Colonic mucosa (tissue), 4 donors: ENCODE results near the gene ZNF90. TPM values are rescaled to one million over a fixed set of nuclear protein-coding genes. Genes with fewer than 3 reads are reported as not detected.
A peak's percentile ranks its signal among the peaks of the same experiment; 100 is the strongest.
"Not testable (repeated sequence)": the region's sequence is repeated elsewhere in the genome, so short reads cannot be mapped to it uniquely, and the experiment has no call there.

Source experiments
- DNase-seq: peaks from one replicate; pipeline ENCODE4 v3.0.0-alpha.2; 2020
- H3K27ac ChIP-seq: fragments of 200-600 bp; one replicate; pipeline ENCODE4 v1.8.0; 2021
- H3K27me3 ChIP-seq: fragments of 200-600 bp; one replicate; pipeline ENCODE4 v1.8.0; 2021
- H3K36me3 ChIP-seq: fragments of 200-600 bp; one replicate; pipeline ENCODE4 v1.8.0; 2021
- H3K4me1 ChIP-seq: fragments of 200-600 bp; one replicate; pipeline ENCODE4 v1.8.0; 2021; ENCODE audit warnings: mild to moderate bottlenecking
- H3K4me3 ChIP-seq: fragments of 200-600 bp; one replicate; pipeline ENCODE4 v1.8.0; 2021
- H3K9ac ChIP-seq, 2 donors: one replicate each; pipeline ENCODE4 v1.7.0; 2013; ENCODE audit warnings: control low read depth in 2 of 2, low read depth in 2 of 2, low read length in 2 of 2
- H3K9me3 ChIP-seq: fragments of 200-600 bp; one replicate; pipeline ENCODE4 v1.8.0; 2021
- intact Hi-C: fragments of 100-400 bp; cut with DNase I; formaldehyde crosslinking; loops from one replicate; pipeline ENCODE4 v1.14.1; 2022
- total RNA-seq, 2 donors: library from RNA; stranded (reverse); fragmentation: NEBNext Ultra II Directional in 1 of 2; extraction: Animal tissue kit (Norgen Biotek cat#: 25700) in 1 of 2; gene quantifications; one replicate each; pipeline ENCODE4 v1.2.1, GENCODE V29; 2021
- TF ChIP-seq, protein P1 (sequence below): fragments of 200-600 bp; IDR thresholded peaks from one replicate; pipeline ENCODE4 v1.8.0; 2022; ENCODE audit warnings: antibody characterized with exemption, mild to moderate bottlenecking
- donor health status: healthy.
- donor health status: DM: no; HTN: no; CAD: no.
- donor health status: DM: no; HTN: no; CAD: no.

Gene ZNF90
- total RNA-seq, 2 donors from 2014 or later, result 3.4 to 6.8 TPM

DNA sequence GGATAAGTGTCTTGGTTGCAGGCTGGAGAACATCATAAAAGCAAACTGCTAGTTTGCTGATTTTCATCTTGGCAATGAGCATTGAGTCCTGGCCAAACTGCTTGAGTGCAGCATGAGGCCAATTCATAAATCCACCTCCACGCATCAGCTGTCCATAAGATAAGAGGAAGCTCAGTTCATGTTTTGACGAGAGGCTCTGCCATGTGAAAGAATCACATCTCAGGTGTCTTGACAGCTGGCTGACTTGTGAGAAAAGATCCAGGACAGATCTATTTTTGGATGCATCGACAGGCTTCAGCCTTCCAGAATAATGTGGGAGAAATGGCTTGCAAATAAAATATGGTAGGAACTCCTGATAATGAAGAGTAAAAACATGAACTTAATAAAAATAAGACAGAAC, 33.1 kb upstream of the ZNF90 start:
- Histone ChIP-seq H3K36me3 (no peaks in the 10 kb centered on the region), H3K9me3 (no peaks in the 10 kb centered on the region), H3K4me3 (no peak overlapping the region), H3K9ac (no peak overlapping the region), H3K27me3 (no peaks in the 10 kb centered on the region), H3K27ac (no peak overlapping the region), H3K4me1 (no peaks in the 10 kb centered on the region)
- TF ChIP-seq, protein P1, sequence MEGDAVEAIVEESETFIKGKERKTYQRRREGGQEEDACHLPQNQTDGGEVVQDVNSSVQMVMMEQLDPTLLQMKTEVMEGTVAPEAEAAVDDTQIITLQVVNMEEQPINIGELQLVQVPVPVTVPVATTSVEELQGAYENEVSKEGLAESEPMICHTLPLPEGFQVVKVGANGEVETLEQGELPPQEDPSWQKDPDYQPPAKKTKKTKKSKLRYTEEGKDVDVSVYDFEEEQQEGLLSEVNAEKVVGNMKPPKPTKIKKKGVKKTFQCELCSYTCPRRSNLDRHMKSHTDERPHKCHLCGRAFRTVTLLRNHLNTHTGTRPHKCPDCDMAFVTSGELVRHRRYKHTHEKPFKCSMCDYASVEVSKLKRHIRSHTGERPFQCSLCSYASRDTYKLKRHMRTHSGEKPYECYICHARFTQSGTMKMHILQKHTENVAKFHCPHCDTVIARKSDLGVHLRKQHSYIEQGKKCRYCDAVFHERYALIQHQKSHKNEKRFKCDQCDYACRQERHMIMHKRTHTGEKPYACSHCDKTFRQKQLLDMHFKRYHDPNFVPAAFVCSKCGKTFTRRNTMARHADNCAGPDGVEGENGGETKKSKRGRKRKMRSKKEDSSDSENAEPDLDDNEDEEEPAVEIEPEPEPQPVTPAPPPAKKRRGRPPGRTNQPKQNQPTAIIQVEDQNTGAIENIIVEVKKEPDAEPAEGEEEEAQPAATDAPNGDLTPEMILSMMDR, result no peak
- intact Hi-C loops, result no loop called here
- DNase-seq, result no peak

DNA sequence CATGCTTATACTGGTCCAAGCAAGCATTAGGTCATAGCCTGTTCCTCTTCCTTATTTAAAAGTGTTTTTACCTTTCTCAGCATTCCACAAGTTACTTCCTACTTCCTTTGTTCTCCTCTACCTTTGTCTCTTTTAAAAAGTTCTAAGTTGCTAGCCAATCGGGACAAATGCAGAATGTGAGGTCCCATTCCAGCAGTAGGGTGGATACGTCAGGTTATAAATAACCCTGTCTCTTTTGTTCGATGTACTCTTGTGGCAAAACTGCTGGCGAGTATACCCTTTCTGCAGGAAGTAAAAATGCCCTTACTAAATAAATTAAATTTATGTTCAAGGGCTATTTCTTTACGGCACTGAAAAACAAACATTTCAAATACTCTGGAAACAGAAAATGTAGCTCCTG, 32.1 kb upstream of the ZNF90 start:
- DNase-seq, H3K9ac ChIP-seq, intact Hi-C loops, H3K27me3 ChIP-seq, H3K4me1 ChIP-seq, H3K27ac ChIP-seq, H3K9me3 ChIP-seq, H3K4me3 ChIP-seq, H3K36me3 ChIP-seq: not testable (repeated sequence)

DNA sequence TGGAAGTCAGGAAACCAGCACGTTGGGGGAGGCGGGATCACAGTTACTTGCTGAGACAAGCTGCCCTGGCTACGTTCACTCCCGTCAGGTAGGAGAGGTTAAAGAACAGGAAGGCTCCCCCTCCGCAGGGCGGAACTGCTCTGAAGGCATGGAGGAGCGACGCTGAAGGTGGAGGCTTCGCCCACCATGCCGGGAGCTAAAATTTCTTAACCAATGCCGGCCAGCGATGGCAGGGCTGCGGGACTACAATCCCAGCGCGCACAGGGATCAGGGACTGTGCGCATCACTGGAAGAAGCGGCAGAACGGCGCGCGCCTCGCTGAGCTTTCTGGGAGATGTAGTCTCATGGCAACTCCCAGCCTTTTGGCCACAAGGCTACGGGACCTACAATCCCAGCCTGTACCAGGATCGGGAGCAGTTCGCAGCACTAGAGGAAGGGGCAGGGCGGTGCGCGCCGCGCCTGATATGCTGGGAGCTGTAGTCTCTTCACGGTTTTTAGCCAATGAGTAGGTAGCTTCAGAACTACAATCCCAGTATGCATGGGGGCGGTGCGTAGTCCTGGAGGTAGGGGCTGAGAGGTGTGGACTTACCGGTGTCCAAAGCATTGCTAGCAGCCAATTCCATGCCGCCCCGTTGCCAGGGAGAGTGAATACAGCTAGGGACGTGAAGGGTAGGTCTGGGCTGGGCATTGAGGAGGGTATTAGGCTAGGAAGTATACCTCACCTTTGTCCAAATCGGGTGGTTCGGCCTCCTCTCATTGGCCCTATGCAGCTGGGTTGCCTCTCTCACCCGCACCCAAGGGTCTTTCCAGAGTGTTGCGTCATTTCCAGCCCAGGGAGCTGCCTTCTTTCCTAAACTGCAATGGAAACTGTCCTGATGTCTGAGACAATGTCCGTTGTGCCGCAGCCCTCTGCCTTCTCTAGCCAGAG, 25.7 kb upstream of the ZNF90 start:
- Histone ChIP-seq H3K4me1 (no peaks in the 10 kb centered on the region), H3K27me3 (no peaks in the 10 kb centered on the region), H3K9me3 (no peaks in the 10 kb centered on the region), H3K36me3 (no peaks in the 10 kb centered on the region), H3K9ac (peak overlapping the region; percentile 76 to 88), H3K4me3 (peak overlapping the region; percentile 70), H3K27ac (peak overlapping the region; percentile 55)
- intact Hi-C loops, result no loop called here
- TF ChIP-seq, protein P1, result no peak
- peak; percentile 93 for DNase-seq

DNA sequence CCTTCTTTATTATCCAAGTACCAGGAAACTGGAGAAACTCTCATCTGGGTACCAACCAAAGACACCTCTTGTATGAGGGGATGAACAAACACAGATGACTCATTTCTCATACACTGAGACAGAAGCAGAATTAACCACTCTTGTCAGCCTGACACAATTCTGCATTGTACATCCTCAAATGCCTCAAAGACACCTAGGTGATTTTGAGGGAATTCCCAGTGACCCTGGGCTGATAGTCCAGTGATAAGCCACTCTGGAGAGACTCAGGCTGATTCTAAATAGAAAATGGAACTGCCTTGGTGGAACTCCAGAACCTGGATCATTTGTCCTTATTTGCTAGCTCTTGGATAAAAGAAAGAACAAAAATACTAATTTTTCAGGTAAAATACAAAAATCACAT, 19.1 kb upstream of the ZNF90 start:
- H3K36me3 ChIP-seq, H3K4me3 ChIP-seq, H3K27me3 ChIP-seq, H3K4me1 ChIP-seq, DNase-seq, H3K27ac ChIP-seq, intact Hi-C loops, H3K9me3 ChIP-seq, H3K9ac ChIP-seq: not testable (repeated sequence)

DNA sequence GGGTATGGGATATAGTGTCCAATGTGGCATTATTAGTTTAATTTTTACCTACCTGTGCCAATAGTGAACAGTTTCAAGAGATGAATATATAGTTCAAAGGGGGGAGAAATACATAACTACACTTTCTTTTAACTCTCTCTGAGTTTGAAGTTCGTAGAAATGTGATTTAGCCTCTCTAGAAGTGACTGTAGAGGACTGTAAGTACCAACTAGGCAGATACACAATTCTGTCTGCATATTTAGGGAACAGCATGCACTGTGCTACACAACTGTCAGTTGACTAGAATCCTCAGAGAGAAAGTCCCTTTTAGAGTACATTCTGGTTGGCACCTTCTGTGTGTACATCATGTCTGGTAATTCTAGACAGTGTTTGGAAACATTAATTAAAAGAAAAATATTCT, 17.5 kb upstream of the ZNF90 start:
- no peaks in the 10 kb centered on the region for H3K9me3 ChIP-seq
- TF ChIP-seq, protein P1, result no peak
- H3K4me3 ChIP-seq, result no peak overlapping the region
- no peaks in the 10 kb centered on the region for H3K4me1 ChIP-seq
- H3K36me3 ChIP-seq, result no peaks in the 10 kb centered on the region
- no peak for DNase-seq
- no peaks in the 10 kb centered on the region for H3K27me3 ChIP-seq
- no peak overlapping the region for H3K27ac ChIP-seq
- no peak overlapping the region for H3K9ac ChIP-seq
- intact Hi-C loops, result no loop called here

DNA sequence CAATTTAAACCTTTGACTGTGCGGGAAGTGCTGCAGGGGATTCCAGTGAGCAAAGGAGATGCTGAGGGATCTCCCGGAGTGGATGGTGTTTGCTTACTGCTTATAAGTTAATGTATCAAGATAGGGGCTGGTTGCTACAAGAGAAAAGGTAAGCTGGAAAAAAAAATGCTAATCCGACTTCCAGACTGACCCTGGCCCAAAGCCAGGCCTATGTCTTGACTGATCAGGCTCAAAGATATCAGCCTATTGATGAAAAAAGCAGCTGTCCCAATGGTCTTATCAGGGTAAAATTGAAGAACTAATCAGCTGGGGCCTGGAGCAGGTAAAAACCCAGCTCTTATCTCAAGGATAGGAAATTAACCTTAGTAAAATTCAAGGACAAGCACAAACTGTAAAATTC, 10.9 kb upstream of the ZNF90 start:
- TF ChIP-seq, protein P1, result no peak
- Histone ChIP-seq H3K27me3 (no peaks in the 10 kb centered on the region), H3K27ac (no peak overlapping the region), H3K9me3 (no peaks in the 10 kb centered on the region), H3K4me3 (no peak overlapping the region), H3K9ac (no peak overlapping the region), H3K4me1 (no peaks in the 10 kb centered on the region), H3K36me3 (no peaks in the 10 kb centered on the region)
- intact Hi-C loops, result no loop called here
- DNase-seq, result no peak
